GM12872 (cell line): Measurements from ENCODE around the gene ARHGAP33.

Experiments used
- TF ChIP-seq, protein P1 (sequence below): IDR thresholded peaks from 3 replicates; pipeline ENCODE4 v1.5.1; 2011; ENCODE audit warnings: low read depth, mild to moderate bottlenecking, low read length, moderate library complexity; ENCODE audit not compliant: insufficient read depth

The ARHGAP33 gene

GRCh38 chr19:35816262-35816661 lies 40.9 kb downstream of the ARHGAP33 start:
- TF ChIP-seq, protein P1, sequence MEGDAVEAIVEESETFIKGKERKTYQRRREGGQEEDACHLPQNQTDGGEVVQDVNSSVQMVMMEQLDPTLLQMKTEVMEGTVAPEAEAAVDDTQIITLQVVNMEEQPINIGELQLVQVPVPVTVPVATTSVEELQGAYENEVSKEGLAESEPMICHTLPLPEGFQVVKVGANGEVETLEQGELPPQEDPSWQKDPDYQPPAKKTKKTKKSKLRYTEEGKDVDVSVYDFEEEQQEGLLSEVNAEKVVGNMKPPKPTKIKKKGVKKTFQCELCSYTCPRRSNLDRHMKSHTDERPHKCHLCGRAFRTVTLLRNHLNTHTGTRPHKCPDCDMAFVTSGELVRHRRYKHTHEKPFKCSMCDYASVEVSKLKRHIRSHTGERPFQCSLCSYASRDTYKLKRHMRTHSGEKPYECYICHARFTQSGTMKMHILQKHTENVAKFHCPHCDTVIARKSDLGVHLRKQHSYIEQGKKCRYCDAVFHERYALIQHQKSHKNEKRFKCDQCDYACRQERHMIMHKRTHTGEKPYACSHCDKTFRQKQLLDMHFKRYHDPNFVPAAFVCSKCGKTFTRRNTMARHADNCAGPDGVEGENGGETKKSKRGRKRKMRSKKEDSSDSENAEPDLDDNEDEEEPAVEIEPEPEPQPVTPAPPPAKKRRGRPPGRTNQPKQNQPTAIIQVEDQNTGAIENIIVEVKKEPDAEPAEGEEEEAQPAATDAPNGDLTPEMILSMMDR, result no peak

GRCh38 chr19:35816846-35817245 lies 41.5 kb downstream of the ARHGAP33 start:
- TF ChIP-seq, protein P1, result no peak

GRCh38 chr19:35818445-35818844 lies 43.1 kb downstream of the ARHGAP33 start:
- TF ChIP-seq, protein P1, result no peak

- TF ChIP-seq, protein P1, result no peak
These were observed 47.2 kb downstream of the ARHGAP33 start for GRCh38 chr19:35822579-35822978.

DNA sequence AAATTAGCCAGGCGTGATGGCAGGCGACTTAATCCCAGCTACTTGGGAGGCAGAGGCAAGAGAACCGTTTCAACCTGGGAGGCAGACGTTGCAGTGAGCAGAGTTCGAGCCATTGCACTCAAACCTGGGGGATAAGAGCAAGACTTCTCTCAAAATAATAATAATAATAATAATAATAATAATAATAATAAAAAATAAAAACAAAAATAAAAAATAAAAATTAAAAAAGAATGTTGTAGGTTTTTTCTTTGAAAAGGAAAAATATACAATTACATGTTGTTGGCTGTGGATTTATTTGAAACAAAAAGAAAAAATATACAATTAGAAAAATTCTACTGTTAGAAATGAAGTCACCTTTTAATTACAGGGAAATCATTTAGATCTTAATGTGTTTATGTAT lies 48.8 kb downstream of the ARHGAP33 start:
- TF ChIP-seq, protein P1, result no peak

GRCh38 chr19:35828692-35829301 lies 53.4 kb downstream of the ARHGAP33 start:
- TF ChIP-seq, protein P1, result no peak

- TF ChIP-seq, protein P1, result no peak
These were observed 55.6 kb downstream of the ARHGAP33 start for GRCh38 chr19:35830986-35831385.
